Measurements from ENCODE around the gene RNU5B-1. TPM values are rescaled to one million over a fixed set of nuclear protein-coding genes. Genes with fewer than 3 reads are reported as not detected.

RNU5B-1 gene
- total and polyA plus RNA-seq, 2 of the 4 experiments (the other 2 are of a cell fraction), result not detected

DNA sequence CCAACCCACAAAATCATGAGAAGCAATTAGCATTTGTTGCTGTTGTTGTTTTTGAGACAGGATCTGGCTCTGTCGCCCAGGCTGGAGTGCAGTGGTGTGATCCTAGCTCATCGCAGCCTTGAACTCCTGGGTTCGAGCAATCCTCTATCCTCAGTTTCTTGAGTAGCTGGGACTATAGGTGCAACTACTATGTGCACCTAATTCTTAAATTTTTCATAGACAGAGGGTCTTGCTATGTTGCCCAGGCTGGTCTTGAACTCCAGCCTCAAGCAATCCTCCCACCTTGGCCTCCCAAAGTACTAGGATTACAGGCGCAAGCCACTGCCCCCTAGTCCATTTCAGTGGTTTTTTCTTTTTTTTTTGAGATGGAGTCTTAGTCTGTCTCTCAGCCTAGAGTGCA, 36.1 kb upstream of the RNU5B-1 start:
- no TSS peak for BruUV-seq (replicated peaks)
- peaks cover 0 to 4% of the 10 kb centered on the region in 2 experiments; a peak in 3 of 4 replicates for H3K79me1 ChIP-seq (ENCODE audit: low read depth in 1 of 2, low read length in 2 of 2)
- ChIA-PET CTCF (no interaction called here), POLR2A (ENCODE audit: unreplicated experiment) (no interaction called here)
- H2AK9ac ChIP-seq (replicated peaks; ENCODE audit: low read depth, low read length, poor library complexity), result no peak overlapping the region
- in situ Hi-C loops (cut with MboI; ENCODE audit: low sequenced_read_pairs), result no loop called here
- H4K5ac ChIP-seq (ENCODE audit: low read depth, low read length), result no peak overlapping the region
- no peak overlapping the region for H3K23ac ChIP-seq (ENCODE audit: low read depth, low read length)
- no peak overlapping the region for H3K18ac ChIP-seq (ENCODE audit: low read depth, low read length)
- DNase-seq (no peak), ATAC-seq (ENCODE audit: low read depth) (no peak)
- no peaks in the 10 kb centered on the region for H3K9me3 ChIP-seq (ENCODE audit: control insufficient read depth, insufficient read depth, low read length)
- no peak overlapping the region for H2AFZ ChIP-seq (replicated peaks; ENCODE audit: low read length, poor library complexity)
- H3K4me3 ChIP-seq (ENCODE audit: insufficient read depth, low read depth, low read length), result no peak overlapping the region
- H4K8ac ChIP-seq (ENCODE audit: low read depth in 2 of 2, low read length in 2 of 2), result no peak overlapping the region
- H3K9me1 ChIP-seq (ENCODE audit: insufficient read depth, low read length), result peaks cover 3% of the 10 kb centered on the region; the same call in 1 of the 2 replicates
- WGBS, 2 experiments (ENCODE audit: extremely low coverage in 2 of 2, insufficient read length in 1 of 2), result 100% methylated on average over 2 of the region's 4 CpGs; no CpG with 5 or more reads in 1 of the 2 experiments
- no peak overlapping the region for H2BK20ac ChIP-seq (ENCODE audit: low read depth, low read length)
- dilution Hi-C loops (cut with HindIII; ENCODE audit: low sequenced_read_pairs, unreplicated experiment), result no loop called here
- no peaks in the 10 kb centered on the region for H3K36me3 ChIP-seq (ENCODE audit: control insufficient read depth, insufficient read depth, low read length)
- no peak overlapping the region for H3K4ac ChIP-seq (ENCODE audit: low read depth, low read length)
- H3K4me2 ChIP-seq (ENCODE audit: low read depth, low read length), result no peak overlapping the region
- no peak overlapping the region for H3K56ac ChIP-seq (ENCODE audit: extremely low read depth, insufficient read depth, low read length)
- no peaks in the 10 kb centered on the region for H3K27me3 ChIP-seq (ENCODE audit: control insufficient read depth, insufficient read depth, low read length)
- no peak overlapping the region for H4K91ac ChIP-seq (ENCODE audit: insufficient read depth, low read depth, low read length)
- no peak overlapping the region for H2BK5ac ChIP-seq (ENCODE audit: low read depth, low read length, poor library complexity, severe bottlenecking)
- no peak overlapping the region for H3K27ac ChIP-seq (ENCODE audit: insufficient read depth, low read length)
- peaks cover 2% of the 10 kb centered on the region; the same call in 1 of the 2 replicates for H3K4me1 ChIP-seq (ENCODE audit: control insufficient read depth, insufficient read depth, low read length)
- H3K14ac ChIP-seq (replicated peaks; ENCODE audit: low read depth, low read length), result no peak overlapping the region
- H2BK120ac ChIP-seq (ENCODE audit: low read depth, low read length), result no peak overlapping the region
- H2BK15ac ChIP-seq (ENCODE audit: low read depth, low read length), result no peak overlapping the region
- intact Hi-C loops (cut with micrococcal nuclease), result no loop called here
- H4K20me1 ChIP-seq (ENCODE audit: insufficient read depth, low read length), result no peaks in the 10 kb centered on the region
- H2AK5ac ChIP-seq (ENCODE audit: low read depth, low read length), result no peak overlapping the region
- H3K9ac ChIP-seq (ENCODE audit: low read depth, low read length), result no peak overlapping the region
- TF ChIP-seq CHD1 (IDR thresholded peaks at IDR 0.05; ENCODE audit: low read depth, low read length), result no peak
- TF ChIP-seq RCOR1 (IDR thresholded peaks at IDR 0.05; ENCODE audit: insufficient replicate concordance, low read length), result no peak
- TF ChIP-seq POLR2A (IDR thresholded peaks at IDR 0.05; ENCODE audit: low read depth, low read length), result no peak
- no peak for TF ChIP-seq SMC3 (IDR thresholded peaks at IDR 0.05; ENCODE audit: low read depth, low read length)
- no peak for TF ChIP-seq MAZ (IDR thresholded peaks at IDR 0.05; ENCODE audit: borderline replicate concordance, low read depth, low read length)
- no peak for TF ChIP-seq MXI1 (IDR thresholded peaks at IDR 0.05; ENCODE audit: borderline replicate concordance, low read depth, low read length)
- no peak for TF ChIP-seq MAFK (IDR thresholded peaks at IDR 0.05; ENCODE audit: low read depth, low read length)
- no peak for TF ChIP-seq RAD21 (IDR thresholded peaks at IDR 0.05; ENCODE audit: low read length)
- TF ChIP-seq NFE2L2 (IDR thresholded peaks at IDR 0.05; ENCODE audit: low read depth, low read length), result no peak
- no peak for TF ChIP-seq BHLHE40 (IDR thresholded peaks at IDR 0.05; ENCODE audit: low read depth, low read length)
